Measurements from ENCODE around the gene ALOX12. TPM values are rescaled to one million over a fixed set of nuclear protein-coding genes. Genes with fewer than 3 reads are reported as not detected.

The ALOX12 gene
- total RNA-seq, 1 experiment from 2014 or later, result not detected

DNA sequence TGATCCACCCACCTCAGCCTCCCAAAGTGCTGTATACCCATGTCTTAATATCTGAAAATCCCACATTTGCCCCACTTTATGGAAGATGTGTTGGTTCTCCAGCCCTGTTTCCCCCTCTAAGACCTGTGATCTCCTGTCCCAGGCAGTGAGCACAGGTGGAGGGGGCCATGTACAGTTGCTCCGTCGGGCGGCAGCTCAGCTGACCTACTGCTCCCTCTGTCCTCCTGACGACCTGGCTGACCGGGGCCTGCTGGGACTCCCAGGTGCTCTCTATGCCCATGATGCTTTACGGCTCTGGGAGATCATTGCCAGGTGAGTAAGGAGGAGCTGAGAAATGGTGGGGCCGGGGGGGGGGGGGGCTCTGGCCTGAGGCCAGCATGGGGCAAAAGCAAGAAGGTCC is 9.9 kb downstream of the ALOX12 start:
- Histone ChIP-seq H3K27me3 (ENCODE audit: insufficient read depth, low read length) (no peaks in the 10 kb centered on the region), H3K9ac (ENCODE audit: low read length) (no peak overlapping the region), H3K9me3 (ENCODE audit: control insufficient read depth in 1 of 2, insufficient read depth in 1 of 2, low read depth in 1 of 2, low read length in 2 of 2) (no peaks in the 10 kb centered on the region), H4K20me1 (ENCODE audit: insufficient read depth) (peaks cover 4% of the 10 kb centered on the region; the same call in 1 of the 2 replicates), H3K4me2 (ENCODE audit: low read length) (no peak overlapping the region), H3K36me3 (ENCODE audit: control insufficient read depth in 1 of 2, insufficient read depth in 2 of 2, low read length in 2 of 2) (peaks cover 0 to 9% of the 10 kb centered on the region in 2 experiments; a peak in 2 of 4 replicates), H3K4me1 (ENCODE audit: control insufficient read depth in 1 of 2, insufficient read depth in 2 of 2, low read length in 2 of 2) (peaks cover 0 to under 1% of the 10 kb centered on the region in 2 experiments; a peak in 1 of 4 replicates), H3K9me2 (ENCODE audit: insufficient read depth) (no peaks in the 10 kb centered on the region), H3K27ac (ENCODE audit: low read depth, low read length) (no peak overlapping the region), H3K79me2 (ENCODE audit: insufficient read depth, low read length) (peaks cover 21% of the 10 kb centered on the region), H3K4me3 (replicated peaks in 1 of 2; ENCODE audit: low read depth in 1 of 2, low read length in 2 of 2) (no peak overlapping the region), H2AFZ (ENCODE audit: low read depth, low read length, poor library complexity, severe bottlenecking) (no peak overlapping the region)
- DNase-seq (ENCODE audit: low read depth, low spot score) (no peak), ATAC-seq (no peak)
- CTCF ChIA-PET, result interaction anchor here (1.0 to 2.4 kb wide), 3 partner anchors 162 to 570 kb away, joined by 3 to 9 read pairs (median 5); no protein-coding TSS in a partner anchor
- intact Hi-C loops (cut with micrococcal nuclease), result loop anchor here (2.0 kb wide), 1 partner anchor 163 kb away; no protein-coding TSS in a partner anchor
- RAD21 ChIA-PET (ENCODE audit: low non-redundant PET in 1 of 2, low total read pairs in 2 of 2, uncharacterized antibody in 2 of 2, unreplicated experiment in 2 of 2), result interaction anchor here (0.7 to 1.2 kb wide), 3 partner anchors 22 to 533 kb away, joined by 3 to 5 read pairs (median 4); no protein-coding TSS in a partner anchor
- TF ChIP-seq CEBPB (IDR thresholded peaks at IDR 0.05; ENCODE audit: low read depth), result no peak
- no peak for TF ChIP-seq ELF1 (IDR thresholded peaks at IDR 0.05; ENCODE audit: borderline replicate concordance, low read depth)
- no peak for TF ChIP-seq MAX (IDR thresholded peaks at IDR 0.05)
- no peak for TF ChIP-seq SIN3A (IDR thresholded peaks at IDR 0.05; ENCODE audit: low read depth)
- TF ChIP-seq POLR2AphosphoS5 (IDR thresholded peaks at IDR 0.05; ENCODE audit: low read depth, low read length), result no peak
- TF ChIP-seq YY1 (IDR thresholded peaks at IDR 0.05; ENCODE audit: extremely low read depth, insufficient replicate concordance, low read depth, low read length), result no peak
- no peak for TF ChIP-seq CTCF (IDR thresholded peaks at IDR 0.05 in 2 of 3, conservative IDR thresholded peaks at IDR 0.05 in 1 of 3; ENCODE audit: borderline replicate concordance in 1 of 3, insufficient read depth in 1 of 3, low read depth in 2 of 3, low read length in 2 of 3)
- no peak for TF ChIP-seq ZNF274 (IDR thresholded peaks at IDR 0.05; ENCODE audit: low read depth, low read length)
- no peak for TF ChIP-seq TCF7L2 (IDR thresholded peaks at IDR 0.05; ENCODE audit: borderline replicate concordance, extremely low read depth, insufficient read depth, insufficient read length)
- POLR2A ChIA-PET, result interaction anchor here (0.7 kb wide), 1 partner anchor 44 kb away, joined by 3 read pairs; no protein-coding TSS in a partner anchor
- no TSS peak for BruUV-seq (replicated peaks)

Measured in HCT116 (cell line).